NCI-H146 treated with DMSO at 0.1 percent for 48 hours (cell line): Measurements from ENCODE around the gene SDHAF3.

ENCODE experiments used
- DNase-seq: peaks from one replicate; lab custom pipeline; 2025; ENCODE audit not compliant: unreplicated experiment; lab: John Stamatoyannopoulos, UW

The SDHAF3 gene

DNA sequence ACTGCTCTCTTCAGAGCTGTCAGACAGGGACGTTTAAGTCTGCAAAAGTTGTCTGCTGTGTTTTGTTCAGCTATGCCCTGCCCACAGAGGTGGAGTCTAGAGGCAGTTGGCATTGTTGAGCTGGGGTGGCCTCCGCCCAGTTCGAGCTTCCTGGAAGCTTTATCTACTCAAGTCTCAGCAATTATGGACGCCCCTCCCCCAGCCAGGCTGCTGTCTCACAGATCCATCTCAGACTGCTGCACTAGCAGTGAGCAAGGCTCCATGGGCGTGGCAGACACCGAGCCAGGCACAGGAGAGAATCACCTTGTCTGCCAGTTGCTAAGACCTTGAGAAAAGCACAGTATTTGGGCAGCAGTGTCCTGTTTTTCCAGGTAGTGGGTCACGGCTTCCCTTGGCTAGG lies 98.1 kb downstream of the SDHAF3 start:
- DNase-seq = no peak

GRCh38 chr7:97218767-97219166 lies 101.3 kb downstream of the SDHAF3 start:
- no peak for DNase-seq

GRCh38 chr7:97219237-97219636 lies 101.7 kb downstream of the SDHAF3 start:
- no peak for DNase-seq

DNA sequence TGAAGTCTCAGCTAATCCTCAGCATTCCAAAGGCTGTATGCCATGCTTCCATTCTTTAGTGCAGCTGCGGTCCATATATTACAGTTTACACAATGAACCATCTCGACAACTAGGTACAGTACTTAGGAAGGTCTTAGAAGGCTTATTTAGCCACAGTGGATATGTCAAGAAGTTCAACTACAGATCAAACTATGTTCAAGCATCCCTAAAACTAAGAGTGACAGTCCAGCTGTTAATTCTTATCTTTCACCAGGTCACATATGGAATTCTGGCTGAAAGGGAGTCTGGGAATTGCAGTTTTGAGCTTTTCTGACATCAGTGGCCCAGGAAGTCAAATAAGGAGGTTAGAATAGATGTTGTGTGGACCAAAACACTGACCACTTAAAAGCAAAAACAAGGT lies 106.8 kb downstream of the SDHAF3 start:
- no peak for DNase-seq

- no peak for DNase-seq
Observed at GRCh38 chr7:97226541-97226940, 109.0 kb downstream of the SDHAF3 start.
